Activated CD4-positive, alpha-beta T cell treated with anti-CD3 and anti-CD28 coated beads, Interleukin-10, Interleukin-2, amounts not matched to agents 100 ng/mL and 50 ng/mL, durations not matched to agents 16 hours and 8 hours (primary cell): ENCODE data around the gene CYP4F8.

Source experiments
- DNase-seq: peaks from one replicate; pipeline ENCODE4 v3.0.0-alpha.2; 2020

CYP4F8 gene

GRCh38 chr19:15616627-15617270 lies 1.7 kb downstream of the CYP4F8 start:
- DNase-seq = no peak

DNA sequence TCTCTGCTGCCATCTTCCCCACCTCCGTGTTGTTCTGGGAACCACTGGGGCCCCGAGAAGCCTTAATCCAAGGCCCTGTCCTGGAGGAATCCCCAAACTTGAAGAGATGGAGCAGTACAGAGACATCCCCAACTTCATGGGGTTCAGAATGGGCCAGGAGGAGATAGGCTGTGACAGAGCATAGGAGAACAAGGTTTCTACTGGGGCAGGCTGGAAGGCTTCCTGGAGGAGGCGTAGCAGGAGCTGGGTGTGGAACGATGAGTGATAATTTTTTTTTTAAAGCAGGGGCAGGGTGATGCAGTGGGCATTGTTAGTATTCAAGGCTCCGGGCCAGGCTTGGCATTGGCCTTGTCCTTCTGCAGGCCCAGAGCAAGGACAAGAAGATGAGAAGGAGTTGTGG lies 3.3 kb downstream of the CYP4F8 start:
- DNase-seq = no peak

DNA sequence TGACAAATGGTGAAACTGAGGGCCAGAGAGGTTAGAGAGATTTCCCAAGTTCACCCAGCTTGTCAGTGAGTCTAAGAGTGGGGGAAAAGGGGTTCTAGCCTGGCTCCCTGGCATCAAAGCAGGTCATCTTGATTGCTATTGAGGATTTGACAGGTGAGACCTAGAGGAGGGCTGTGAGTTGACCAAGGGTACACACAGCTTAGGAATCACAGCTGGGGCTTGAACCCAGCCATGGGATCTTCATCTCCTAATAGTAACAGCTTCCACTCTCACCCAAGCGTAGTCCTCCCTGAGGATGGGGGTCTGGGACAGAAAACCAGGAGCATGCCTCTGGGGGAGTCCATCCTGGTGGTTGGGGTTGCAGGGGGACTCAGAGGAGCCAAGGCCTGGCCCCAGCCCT lies 6.8 kb downstream of the CYP4F8 start:
- DNase-seq = no peak

DNA sequence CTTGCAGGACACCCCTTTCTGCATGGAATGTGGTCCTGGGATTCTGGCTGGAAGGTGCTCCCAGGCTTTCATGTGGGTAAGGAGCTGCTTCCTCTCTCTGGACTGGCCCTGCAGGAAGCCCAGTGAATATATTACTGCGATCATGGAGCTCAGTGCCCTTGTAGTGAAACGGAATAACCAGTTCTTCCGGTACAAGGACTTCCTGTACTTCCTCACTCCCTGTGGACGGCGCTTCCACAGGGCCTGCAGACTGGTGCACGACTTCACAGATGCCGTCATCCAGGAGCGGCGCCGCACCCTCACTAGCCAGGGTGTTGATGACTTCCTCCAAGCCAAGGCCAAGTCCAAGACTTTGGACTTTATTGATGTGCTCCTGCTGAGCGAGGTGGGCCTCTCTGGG lies 8.0 kb downstream of the CYP4F8 start:
- no peak for DNase-seq

DNA sequence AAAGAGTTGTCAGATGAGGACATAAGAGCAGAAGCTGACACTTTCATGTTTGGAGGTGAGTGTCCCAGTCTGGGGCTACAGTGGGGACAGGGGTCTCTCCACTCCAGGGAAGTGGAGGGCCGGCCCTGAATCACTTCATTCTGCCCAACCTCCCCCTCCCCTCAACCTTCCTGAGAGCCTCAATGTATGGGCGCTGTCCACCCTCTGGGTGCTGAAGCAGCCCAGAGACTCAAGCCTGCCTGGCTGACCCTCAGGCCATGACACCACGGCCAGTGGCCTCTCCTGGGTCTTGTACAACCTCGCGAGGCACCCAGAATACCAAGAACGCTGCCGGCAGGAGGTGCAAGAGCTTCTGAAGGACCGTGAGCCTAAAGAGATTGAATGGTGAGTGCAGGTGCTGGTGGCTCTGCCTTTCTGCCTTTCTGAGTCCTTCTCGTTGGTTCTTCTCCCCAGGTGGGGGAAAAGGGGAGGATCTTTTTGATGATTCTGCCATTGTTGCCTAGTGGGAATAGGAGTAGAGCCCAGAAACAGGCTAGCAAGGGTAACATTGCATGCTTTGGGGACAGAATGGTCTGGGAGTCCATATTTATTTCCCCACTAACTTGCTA lies 8.8 kb downstream of the CYP4F8 start:
- DNase-seq = no peak

DNA sequence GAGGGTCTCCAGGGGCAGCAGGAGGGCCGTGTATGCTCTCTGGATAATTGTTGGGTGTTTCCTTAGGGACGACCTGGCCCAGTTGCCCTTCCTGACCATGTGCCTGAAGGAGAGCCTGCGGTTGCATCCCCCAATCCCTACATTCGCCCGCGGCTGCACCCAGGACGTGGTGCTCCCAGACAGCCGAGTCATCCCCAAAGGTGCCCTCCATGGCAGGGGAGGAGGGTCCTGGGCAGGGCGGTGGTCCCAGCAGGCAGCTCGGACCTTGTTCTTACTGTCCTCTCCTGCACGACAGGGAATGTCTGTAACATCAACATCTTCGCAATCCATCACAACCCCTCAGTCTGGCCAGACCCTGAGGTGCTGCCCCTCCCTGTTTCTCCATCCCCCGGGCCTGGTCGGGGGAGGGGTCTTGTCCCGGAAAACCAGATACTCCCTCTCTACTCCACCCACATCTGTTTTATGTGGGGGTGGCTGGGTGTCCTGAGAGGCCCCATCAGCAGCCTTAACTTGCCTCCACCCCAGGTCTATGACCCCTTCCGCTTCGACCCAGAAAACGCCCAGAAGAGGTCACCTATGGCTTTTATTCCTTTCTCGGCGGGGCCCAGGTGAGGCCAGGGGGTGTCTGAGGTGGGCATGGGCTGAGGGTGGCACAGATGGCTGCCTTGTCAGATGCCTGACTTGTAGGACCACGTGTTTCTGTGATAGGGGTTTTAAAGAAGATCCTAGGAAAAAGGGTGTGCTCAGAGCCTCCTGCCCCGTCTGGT lies 13.4 kb downstream of the CYP4F8 start:
- DNase-seq = no peak

- DNase-seq = peak; percentile 82
These were observed 14.2 kb downstream of the CYP4F8 start for GRCh38 chr19:15629003-15629880.

DNA sequence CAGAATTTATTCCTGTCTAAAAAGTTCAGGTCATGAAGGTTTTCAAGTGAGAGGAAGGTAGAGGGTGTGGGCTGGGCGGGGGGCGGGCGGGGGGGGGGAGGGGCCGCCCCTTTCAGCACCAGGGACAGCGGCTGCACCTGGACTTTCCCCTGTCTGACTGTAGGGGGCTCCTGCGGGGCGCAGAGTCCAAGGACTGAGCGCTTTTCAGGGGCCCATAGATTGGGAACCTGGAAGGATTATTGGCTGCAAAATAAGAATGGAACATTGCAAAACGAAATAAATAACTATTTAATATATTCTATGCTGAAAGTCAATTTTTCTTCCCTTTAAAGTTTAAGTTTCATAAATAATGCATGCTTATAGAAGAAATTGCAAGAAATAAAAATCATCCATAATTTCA lies 16.8 kb downstream of the CYP4F8 start:
- no peak for DNase-seq

DNA sequence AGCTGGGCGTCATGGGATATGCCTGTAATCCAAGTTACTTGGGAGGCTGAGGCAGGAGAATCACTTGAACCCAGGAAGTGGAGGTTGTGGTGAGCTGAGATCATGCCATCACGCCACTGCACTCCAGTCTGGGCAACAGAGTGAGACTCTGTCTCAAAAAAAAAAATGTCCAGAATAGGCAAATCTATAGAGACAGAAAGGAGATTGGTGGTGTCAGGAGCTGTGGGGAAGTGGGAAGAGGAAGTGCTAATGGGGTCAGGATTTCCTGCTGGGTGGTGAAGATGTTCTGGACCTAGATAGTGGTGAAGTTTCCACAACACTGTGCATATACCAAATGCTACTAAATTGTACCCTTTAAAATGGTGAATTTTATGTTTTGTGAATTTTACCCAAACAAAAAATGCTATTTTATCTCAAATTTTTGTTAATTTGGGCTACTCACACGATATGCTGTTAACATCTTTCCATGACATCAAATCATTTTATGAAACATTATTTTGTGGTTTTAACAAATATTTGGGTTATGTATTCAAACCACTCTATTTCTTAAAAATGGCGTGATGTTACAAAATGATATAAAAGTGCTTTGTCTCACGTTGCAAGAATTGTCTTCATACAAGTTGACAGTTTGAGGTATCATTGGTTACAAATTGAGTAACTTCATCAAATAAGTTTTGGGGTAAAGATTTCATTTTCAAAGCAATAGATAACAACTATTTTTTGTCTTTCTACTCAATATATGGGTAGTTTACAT lies 18.2 kb downstream of the CYP4F8 start:
- DNase-seq = no peak

GRCh38 chr19:15634105-15634504 lies 19.1 kb downstream of the CYP4F8 start:
- no peak for DNase-seq

- no peak for DNase-seq
These were observed 20.2 kb downstream of the CYP4F8 start for GRCh38 chr19:15635016-15635805.

DNA sequence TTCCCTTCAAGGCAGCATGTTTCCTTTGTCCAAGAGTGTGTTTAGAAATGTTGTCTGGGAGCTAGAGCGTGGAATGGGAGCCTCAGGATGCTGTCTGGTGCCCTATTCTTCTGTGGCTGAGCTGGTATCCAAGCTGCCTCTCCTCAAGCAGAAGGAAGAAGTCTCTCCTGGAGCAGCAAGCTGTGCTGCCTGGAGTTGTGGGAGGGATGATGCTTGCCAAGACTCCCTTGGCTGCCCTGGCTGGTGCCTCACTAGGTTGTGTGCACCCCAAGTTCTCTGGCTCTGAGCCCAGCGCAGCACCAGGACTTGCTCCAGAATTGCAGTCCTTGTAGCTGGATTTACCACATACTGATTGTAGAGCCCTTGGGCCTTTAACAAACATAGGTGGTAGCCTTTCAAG lies 21.0 kb downstream of the CYP4F8 start:
- DNase-seq = no peak

DNA sequence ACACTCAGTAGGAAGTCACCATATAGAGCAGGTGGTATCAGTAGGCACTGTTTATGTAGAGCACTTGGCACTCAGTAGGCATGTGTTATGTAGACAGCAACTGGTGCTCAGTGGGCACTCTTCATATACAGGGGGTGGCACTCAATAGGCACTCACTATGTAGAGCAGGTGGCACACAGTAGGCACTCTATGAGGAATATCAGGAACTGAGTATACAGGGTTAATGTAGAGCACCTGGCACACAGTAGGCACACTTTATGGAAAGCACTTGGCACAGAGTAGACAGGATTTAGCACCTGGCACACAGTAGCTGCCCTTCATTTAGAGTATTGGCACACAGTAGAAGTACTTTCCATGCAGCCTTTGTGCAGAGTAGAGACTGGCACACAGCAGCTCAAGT lies 24.6 kb downstream of the CYP4F8 start:
- no peak for DNase-seq

- no peak for DNase-seq
These were observed 25.4 kb downstream of the CYP4F8 start, which contains the start of gene CYP4F3 for GRCh38 chr19:15640294-15640903. TSS of gene CYP4F3 (plus strand) at chr19:15640897. CDS start at chr19:15641416, 519 bp downstream.

DNA sequence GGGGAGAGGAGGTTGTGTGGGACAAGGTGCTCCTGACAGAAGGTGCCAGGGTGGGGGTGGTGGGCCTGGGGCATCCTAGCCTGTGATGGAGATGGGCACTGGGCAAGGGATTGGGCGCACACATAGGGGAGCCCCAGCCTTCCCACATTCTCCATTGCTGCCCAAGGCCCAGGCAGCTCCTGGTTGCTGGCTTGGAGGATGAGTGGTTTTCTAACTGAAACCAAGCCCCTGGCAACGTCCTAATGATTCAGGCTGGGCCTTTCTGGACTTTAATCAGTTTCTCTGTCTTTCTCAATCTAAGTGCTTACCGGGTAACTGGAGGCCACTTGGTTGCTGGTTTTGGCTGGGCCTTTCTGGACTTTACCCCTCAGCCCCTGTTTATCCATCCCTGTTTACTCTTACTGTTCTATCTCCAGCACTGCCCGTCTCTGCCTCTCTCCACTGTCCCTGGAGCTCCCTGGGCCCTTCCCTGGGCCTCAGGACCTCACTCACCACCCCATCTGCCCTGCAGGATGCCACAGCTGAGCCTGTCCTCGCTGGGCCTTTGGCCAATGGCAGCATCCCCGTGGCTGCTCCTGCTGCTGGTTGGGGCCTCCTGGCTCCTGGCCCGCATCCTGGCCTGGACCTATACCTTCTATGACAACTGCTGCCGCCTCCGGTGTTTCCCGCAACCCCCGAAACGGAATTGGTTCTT lies 26.0 kb downstream of the CYP4F8 start:
- no peak for DNase-seq

- DNase-seq = no peak
These were observed 27.0 kb downstream of the CYP4F8 start for GRCh38 chr19:15641901-15642491.

DNA sequence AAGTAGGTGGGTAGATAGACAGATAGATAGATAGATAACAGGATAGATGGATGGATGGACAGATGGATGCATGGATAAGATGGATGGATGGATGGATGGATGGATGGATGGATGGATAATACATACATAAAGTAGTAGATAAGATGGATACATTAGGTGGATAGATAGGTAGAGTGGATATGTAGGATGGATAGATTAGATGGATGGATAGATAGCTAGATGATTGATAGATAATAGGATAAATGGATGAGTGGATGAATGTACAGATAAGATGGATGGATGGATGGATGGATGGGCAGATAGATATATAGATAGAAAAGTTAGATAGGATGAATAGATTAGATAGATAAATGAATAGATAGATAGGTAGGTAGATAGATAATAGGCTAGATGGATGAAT lies 27.8 kb downstream of the CYP4F8 start:
- DNase-seq = no peak

- no peak for DNase-seq
These were observed 28.4 kb downstream of the CYP4F8 start for GRCh38 chr19:15643387-15643786.

- DNase-seq = no peak
These were observed 29.2 kb downstream of the CYP4F8 start for GRCh38 chr19:15644066-15644741.
